GM18907 (cell line): ENCODE results near the gene HSD17B3.
"Not testable (repeated sequence)": the region's sequence is repeated elsewhere in the genome, so short reads cannot be mapped to it uniquely, and the experiment has no call there.

Experiments
- ATAC-seq: cut with Tn5 transposase; IDR thresholded peaks from one replicate; pipeline ENCODE4 v1.9.1; 2021; ENCODE audit warnings: mild to moderate bottlenecking, moderate library complexity; ENCODE audit not compliant: unreplicated experiment

Gene HSD17B3

GRCh38 chr9:96236854-96237550, 65.0 kb downstream of the HSD17B3 start:
- no peak for ATAC-seq

DNA sequence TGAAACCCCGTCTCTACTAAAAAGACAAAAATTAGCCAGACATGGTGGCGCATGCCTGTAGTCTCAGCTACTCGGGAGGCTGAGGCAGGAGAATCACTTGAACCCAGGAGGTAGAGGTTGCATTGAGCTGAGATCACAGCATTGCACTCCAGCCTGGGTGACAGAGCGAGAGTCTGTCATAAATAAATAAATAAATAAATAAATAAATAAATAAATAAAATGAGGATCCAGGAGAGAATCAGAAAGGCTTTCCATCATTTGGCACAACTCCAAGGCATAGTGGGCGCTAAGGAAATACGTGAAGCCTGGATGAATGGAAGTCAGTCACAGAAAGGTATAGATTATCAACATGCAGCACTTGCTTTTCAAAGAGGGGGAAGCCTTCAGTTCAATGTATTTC, 65.6 kb downstream of the HSD17B3 start:
- ATAC-seq, result not testable (repeated sequence)

- no peak for ATAC-seq
These were observed 69.3 kb downstream of the HSD17B3 start for GRCh38 chr9:96232539-96233241.

- no peak for ATAC-seq
These were observed 69.8 kb downstream of the HSD17B3 start for GRCh38 chr9:96232164-96232538.

DNA sequence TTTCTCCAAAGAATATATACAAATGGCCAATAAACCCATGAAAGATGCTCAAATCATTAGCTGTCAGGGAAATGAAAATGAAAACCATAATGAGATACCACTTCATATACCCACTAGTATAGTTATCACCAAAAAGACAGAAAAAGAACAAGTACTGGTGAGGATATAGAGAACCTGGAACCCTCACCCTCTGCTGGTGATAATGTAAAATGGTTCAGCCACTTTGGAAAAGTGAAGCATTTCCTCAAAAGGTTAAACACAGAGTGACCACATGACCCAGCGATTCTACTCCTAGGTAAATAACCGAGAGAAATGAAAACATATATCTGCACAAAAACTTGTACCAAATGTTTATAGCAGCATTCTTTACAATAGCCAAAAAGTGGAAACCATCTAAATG, 72.0 kb downstream of the HSD17B3 start:
- ATAC-seq, result no peak

- no peak for ATAC-seq
These were observed 79.8 kb downstream of the HSD17B3 start for GRCh38 chr9:96222132-96222531.

GRCh38 chr9:96219900-96220257, 82.1 kb downstream of the HSD17B3 start:
- no peak for ATAC-seq

DNA sequence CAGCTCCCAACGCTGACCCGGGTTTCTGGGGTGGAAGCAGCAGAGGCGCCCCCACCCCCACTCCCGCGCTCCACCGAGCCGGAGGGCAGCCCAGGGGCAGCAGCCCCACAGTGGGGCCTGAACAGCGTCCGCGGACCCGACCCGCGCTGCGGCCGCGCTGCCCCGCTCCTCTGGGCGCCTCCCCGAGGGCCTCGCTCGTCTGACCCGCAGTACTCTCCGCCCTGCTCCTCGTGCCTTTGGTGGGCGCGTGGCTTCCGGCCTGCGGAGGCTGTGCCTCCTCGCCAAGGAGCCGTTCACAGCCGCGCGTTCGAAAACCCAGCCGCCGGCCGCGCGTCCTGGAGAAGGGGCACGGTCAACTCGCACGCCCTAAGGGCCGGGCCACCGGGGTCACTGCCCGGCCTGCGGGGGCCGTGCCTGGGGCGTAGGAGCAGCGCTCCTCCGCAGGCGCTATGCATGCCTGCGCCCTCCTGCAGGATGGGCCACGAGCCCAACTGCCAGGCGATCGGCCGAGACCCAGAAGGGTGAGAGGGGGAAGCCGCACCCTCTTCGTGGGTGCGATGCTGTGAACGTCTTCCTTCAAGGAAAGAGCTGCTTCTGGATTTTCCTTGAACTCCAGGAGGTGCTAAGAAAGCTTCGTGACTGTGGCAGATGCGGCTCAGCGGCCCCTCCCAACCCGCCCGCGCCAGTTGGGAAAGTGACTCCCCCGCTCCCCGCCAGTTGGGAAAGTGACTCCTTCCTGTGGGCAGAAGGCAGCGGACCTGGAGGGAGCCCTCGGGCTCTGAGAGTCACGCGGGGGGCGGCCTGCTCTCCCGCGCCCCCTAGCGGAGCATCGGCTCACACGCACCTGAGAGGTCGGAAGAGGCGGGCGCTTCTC, 82.7 kb downstream of the HSD17B3 start:
- no peak for ATAC-seq

GRCh38 chr9:96217754-96218693, 84.0 kb downstream of the HSD17B3 start:
- ATAC-seq, result peak; percentile 80

GRCh38 chr9:96217294-96217707, 84.7 kb downstream of the HSD17B3 start:
- no peak for ATAC-seq

DNA sequence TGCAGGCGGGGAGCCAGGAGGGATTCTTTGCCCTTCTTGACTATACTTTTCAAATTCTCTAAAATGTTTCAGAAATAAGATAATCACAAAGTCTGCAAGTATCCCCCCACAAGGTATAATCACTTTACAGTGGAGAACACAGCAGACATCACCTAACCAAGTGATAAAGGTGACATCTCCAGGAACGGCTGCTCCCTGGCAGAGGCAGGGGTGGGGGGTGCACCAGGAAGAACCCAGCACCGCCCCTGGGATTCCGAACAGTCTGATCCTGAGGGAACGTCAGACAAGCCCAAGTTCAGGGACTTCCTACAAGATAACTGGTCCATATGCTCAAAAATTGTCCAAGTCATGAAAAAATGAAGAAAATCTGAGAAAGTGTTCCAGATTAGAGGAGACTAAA, 85.4 kb downstream of the HSD17B3 start:
- ATAC-seq, result no peak

- no peak for ATAC-seq
These were observed 86.1 kb downstream of the HSD17B3 start for GRCh38 chr9:96215841-96216240.

- no peak for ATAC-seq
These were observed 87.3 kb downstream of the HSD17B3 start for GRCh38 chr9:96214635-96215034.

- no peak for ATAC-seq
These were observed 92.3 kb downstream of the HSD17B3 start for GRCh38 chr9:96209407-96210271.

DNA sequence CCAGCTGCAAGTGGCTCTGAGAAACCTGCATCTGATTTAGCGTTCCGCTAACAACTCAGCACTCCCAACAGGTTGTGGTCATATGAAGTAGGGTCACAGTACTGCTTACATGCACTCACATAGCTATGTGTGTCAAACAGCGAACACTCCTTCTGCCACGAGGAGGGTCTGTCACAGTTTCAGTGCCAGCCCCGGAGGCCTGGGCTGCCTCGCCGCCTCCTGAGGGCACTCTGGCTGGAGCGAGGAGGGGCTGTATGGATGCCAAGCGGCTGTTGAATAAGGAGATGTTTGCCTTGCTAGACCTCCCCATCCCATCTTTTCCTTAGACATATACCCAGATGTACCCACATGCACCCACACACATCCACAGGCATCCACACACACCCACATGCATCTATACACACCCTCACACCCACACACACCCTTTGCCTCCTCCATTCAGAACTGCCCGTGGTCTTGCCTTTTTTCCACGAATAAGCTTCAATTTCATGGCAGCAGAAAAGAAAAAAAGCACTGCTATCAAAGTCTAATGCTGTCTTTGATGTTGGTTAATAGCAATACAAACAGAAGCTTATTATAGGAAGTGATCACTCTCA, 95.7 kb downstream of the HSD17B3 start:
- no peak for ATAC-seq

GRCh38 chr9:96204853-96205252, 97.1 kb downstream of the HSD17B3 start:
- no peak for ATAC-seq

DNA sequence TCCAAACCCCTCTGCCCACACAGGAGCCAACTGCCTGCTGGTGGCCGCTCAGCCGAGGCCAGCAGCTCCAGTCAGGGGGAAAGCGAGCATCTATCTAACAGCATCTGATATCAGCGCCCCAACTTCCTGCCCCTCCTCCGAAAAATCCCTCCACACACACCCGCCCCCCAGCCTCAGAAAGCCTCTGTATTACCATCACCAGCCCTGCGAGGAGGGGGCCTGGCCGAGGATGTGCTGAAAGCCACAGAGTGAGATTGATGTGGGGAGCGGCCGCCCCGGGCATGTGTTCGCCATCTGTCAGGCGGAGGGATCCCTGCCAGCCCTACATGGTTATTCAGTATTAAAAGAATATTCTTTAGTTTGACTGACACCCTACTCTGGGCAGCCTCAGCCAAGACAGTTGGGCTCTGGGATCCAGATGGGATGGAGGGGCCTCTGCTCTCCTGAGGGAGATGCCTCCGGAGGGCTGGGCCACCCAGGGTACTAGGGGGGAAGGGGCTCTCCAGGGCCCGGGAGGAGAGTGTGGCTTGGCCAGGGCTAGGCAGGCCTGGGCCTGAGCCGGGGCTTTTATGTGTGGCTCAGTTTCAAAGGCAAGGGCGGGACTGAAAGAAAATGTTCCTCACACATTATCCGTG, 98.0 kb downstream of the HSD17B3 start:
- ATAC-seq, result no peak

- no peak for ATAC-seq
These were observed 98.8 kb downstream of the HSD17B3 start for GRCh38 chr9:96202971-96203780.
